Measurements from ENCODE around the gene ENTPD1.
"Not testable (repeated sequence)": the region's sequence is repeated elsewhere in the genome, so short reads cannot be mapped to it uniquely, and the experiment has no call there.

Gene ENTPD1

GRCh38 chr10:95872158-95872711, 116.3 kb downstream of the ENTPD1 start:
- DNase-seq, result no peak

GRCh38 chr10:95873139-95873538, 117.2 kb downstream of the ENTPD1 start:
- DNase-seq, result no peak

GRCh38 chr10:95873651-95874050, 117.7 kb downstream of the ENTPD1 start:
- DNase-seq, result no peak

GRCh38 chr10:95874783-95875182, 118.8 kb downstream of the ENTPD1 start:
- not testable (repeated sequence) for DNase-seq

- DNase-seq, result no peak
Observed at GRCh38 chr10:95876756-95877155, 120.8 kb downstream of the ENTPD1 start.

GRCh38 chr10:95877881-95878280, 121.9 kb downstream of the ENTPD1 start:
- DNase-seq, result no peak

- DNase-seq, result no peak
Observed at GRCh38 chr10:95880704-95881103, 124.7 kb downstream of the ENTPD1 start.

GRCh38 chr10:95881316-95881715, 125.4 kb downstream of the ENTPD1 start:
- no peak for DNase-seq

GRCh38 chr10:95889830-95890229, 133.9 kb downstream of the ENTPD1 start:
- DNase-seq, result no peak

- DNase-seq, result no peak
Observed at GRCh38 chr10:95896071-95896850, 140.3 kb downstream of the ENTPD1 start.

GRCh38 chr10:95905897-95906580, 150.1 kb downstream of the ENTPD1 start:
- DNase-seq, result not testable (repeated sequence)

GRCh38 chr10:95906677-95907455, 150.9 kb downstream of the ENTPD1 start:
- DNase-seq, result peak in 1 of 2 experiments; percentile 35

GRCh38 chr10:95907456-95908253, 151.7 kb downstream of the ENTPD1 start, which contains the start of gene CC2D2B:
Gene CC2D2B (plus strand): TSS chr10:95907975. CDS start chr10:95911324, 3,349 bp downstream.
- peak; percentile 65 to 73 for DNase-seq

GRCh38 chr10:95908450-95908849, 152.5 kb downstream of the ENTPD1 start:
- no peak for DNase-seq

GRCh38 chr10:95909561-95909960, 153.6 kb downstream of the ENTPD1 start:
- DNase-seq, result no peak

- not testable (repeated sequence) for DNase-seq
Observed at GRCh38 chr10:95916039-95916438, 160.1 kb downstream of the ENTPD1 start.

All from NCI-H2081 (cell line).